Peyer's patch (tissue), 4 donors: ENCODE data around the gene ARID3B. TPM values are rescaled to one million over a fixed set of nuclear protein-coding genes. Genes with fewer than 3 reads are reported as not detected.
A peak's percentile ranks its signal among the peaks of the same experiment; 100 is the strongest.
"Not testable (repeated sequence)": the region's sequence is repeated elsewhere in the genome, so short reads cannot be mapped to it uniquely, and the experiment has no call there.

ENCODE experiments used
- DNase-seq, 3 donors: peaks; one replicate each; pipeline ENCODE4 v3.0.0-alpha.2; 2017 to 2019
- H3K27ac ChIP-seq, 4 donors: fragments of 200-600 bp; sonication (generic); one replicate each; pipeline ENCODE4 v1.5.1; 2016 to 2019
- H3K27me3 ChIP-seq, 2 donors: fragments of 200-600 bp; sonication (generic); one replicate each; pipeline ENCODE4 v1.5.1; 2019
- H3K36me3 ChIP-seq, 3 donors: fragments of 200-600 bp; sonication (generic); one replicate each; pipeline ENCODE4 v1.5.1; 2016 to 2019
- H3K4me1 ChIP-seq, 4 donors: fragments of 200-600 bp; sonication (generic); one replicate each; pipeline ENCODE4 v1.5.1; 2016 to 2019
- H3K4me3 ChIP-seq, 4 donors: fragments of 200-600 bp; sonication (generic); 1 replicate in 3 of 4; 2 replicates in 1 of 4; pipeline ENCODE4 v1.5.1; 2016 to 2019; ENCODE audit warnings: mild to moderate bottlenecking in 1 of 4
- H3K9me3 ChIP-seq, 4 donors: fragments of 200-600 bp; sonication (generic); one replicate each; pipeline ENCODE4 v1.5.1; 2016 to 2019; ENCODE audit warnings: mild to moderate bottlenecking in 1 of 4
- CTCF ChIP-seq, 6 experiments: fragments of 450-650 bp in 4 of 6; fragments of 200-600 bp in 2 of 6; sonication (generic) in 1 of 6; IDR thresholded peaks; one replicate each; pipeline ENCODE4 v1.5.1; 2017 to 2019; ENCODE audit warnings: antibody characterized with exemption in 6 of 6, mild to moderate bottlenecking in 3 of 6, moderate library complexity in 1 of 6
- POLR2A ChIP-seq, 2 donors: fragments of 450-650 bp; IDR thresholded peaks; one replicate each; pipeline ENCODE4 v1.5.1; 2017; ENCODE audit warnings: antibody characterized with exemption in 2 of 2, mild to moderate bottlenecking in 2 of 2, moderate library complexity in 2 of 2
- total RNA-seq, 4 donors: library from RNA; depleted of rRNA; stranded (reverse); fragments of >200 nt; gene quantifications; one replicate each; pipeline ENCODE4 v1.1.0, GENCODE V29; 2016

The ARID3B gene
- total RNA-seq, 4 donors from 2014 or later: 10.9 to 29.4 (median 21.6) TPM

DNA sequence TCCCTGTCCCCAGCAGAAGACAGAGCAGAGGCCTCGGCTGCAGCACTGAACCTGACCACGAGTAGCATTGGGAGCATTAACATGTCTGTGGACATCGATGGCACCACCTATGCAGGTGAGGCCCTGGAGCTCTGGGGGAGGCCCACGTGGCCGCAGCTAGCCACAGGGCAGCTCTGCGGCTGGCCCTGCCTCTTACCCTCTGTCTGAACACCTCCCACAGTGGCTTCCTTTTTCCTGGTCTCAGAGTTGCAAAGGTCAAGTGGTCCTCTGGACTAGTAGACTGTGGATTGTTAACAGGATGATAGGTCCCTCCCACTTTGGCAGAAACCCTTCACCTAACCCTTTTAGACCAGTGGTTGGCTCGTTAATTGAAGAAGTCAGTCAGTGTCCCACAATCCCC, 52.1 kb downstream of the ARID3B start:
- TF ChIP-seq CTCF (IDR thresholded peaks at IDR 0.05) (no peak), POLR2A (IDR thresholded peaks at IDR 0.05) (no peak)
- no peak overlapping the region for H3K27ac ChIP-seq
- H3K4me3 ChIP-seq: no peak overlapping the region
- no peaks in the 10 kb centered on the region for H3K27me3 ChIP-seq
- peaks cover 0 to 45% (median 0%) of the 10 kb centered on the region in 3 donors for H3K36me3 ChIP-seq
- H3K4me1 ChIP-seq: peaks cover 0 to 5% (median 0%) of the 10 kb centered on the region in 4 donors
- no peaks in the 10 kb centered on the region for H3K9me3 ChIP-seq
- DNase-seq: no peak

DNA sequence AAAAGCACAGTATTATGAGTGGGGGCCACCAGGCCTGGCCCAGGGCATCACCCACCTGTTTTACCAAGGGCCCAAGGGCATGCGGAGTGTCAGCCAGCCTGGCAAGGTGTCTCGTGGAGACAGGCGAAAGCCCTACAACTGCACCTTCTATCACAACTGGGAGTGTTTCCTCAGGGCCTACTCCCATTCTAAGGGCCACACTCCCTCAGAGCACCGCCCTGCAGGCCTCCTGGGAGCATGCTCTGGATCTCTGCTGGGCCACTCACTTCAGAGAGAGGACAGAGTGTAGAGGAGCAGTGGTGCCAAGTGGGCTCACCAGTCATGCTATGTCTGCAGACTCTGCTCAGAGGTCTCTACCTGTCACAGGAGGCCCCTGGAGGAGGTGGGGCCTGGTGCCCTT, 53.4 kb downstream of the ARID3B start:
- no peak overlapping the region for H3K27ac ChIP-seq
- no peaks in the 10 kb centered on the region for H3K9me3 ChIP-seq
- H3K4me3 ChIP-seq: no peak overlapping the region
- peaks cover 0 to 45% (median 0%) of the 10 kb centered on the region in 3 donors for H3K36me3 ChIP-seq
- TF ChIP-seq POLR2A (IDR thresholded peaks at IDR 0.05) (no peak), CTCF (IDR thresholded peaks at IDR 0.05) (no peak)
- DNase-seq: no peak
- H3K4me1 ChIP-seq: peaks cover 0 to 13% (median under 1%) of the 10 kb centered on the region in 4 donors
- no peaks in the 10 kb centered on the region for H3K27me3 ChIP-seq

DNA sequence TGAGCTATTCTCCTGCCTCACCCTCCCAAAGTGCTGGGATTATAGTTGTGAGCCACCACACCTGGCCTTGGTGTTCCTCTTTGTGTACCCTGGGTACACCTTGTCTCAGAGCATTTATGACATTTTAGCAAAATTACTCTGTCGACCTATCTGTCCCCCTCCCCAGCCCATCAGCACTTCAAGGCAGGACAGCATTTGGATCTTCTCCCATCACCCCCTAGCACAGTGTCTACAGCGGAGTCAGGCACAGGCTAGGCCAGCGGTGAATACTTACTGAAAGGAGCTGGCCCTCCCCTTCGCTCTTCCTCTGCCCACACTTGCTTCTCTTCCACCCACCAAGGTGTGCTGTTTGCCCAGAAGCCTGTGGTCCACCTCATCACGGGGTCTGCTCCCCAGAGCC, 54.3 kb downstream of the ARID3B start:
- DNase-seq: no peak
- peaks cover 0 to 39% (median 0%) of the 10 kb centered on the region in 3 donors for H3K36me3 ChIP-seq

GRCh38 chr15:74596736-74597135, 55.7 kb downstream of the ARID3B start:
- not testable (repeated sequence) for H3K27ac ChIP-seq, H3K27me3 ChIP-seq, H3K4me3 ChIP-seq, DNase-seq, H3K9me3 ChIP-seq
- peaks cover 0 to 18% (median 3%) of the 10 kb centered on the region in 4 donors for H3K4me1 ChIP-seq
- H3K36me3 ChIP-seq: peaks cover 0 to 24% (median 0%) of the 10 kb centered on the region in 3 donors

More for the DNA sequence above, 54.3 kb downstream of the ARID3B start:
- Histone ChIP-seq H3K27me3 (no peaks in the 10 kb centered on the region), H3K4me3 (no peak overlapping the region), H3K9me3 (no peaks in the 10 kb centered on the region), H3K4me1 (peaks cover 0 to 18% (median 3%) of the 10 kb centered on the region in 4 donors), H3K27ac (no peak overlapping the region)
- TF ChIP-seq POLR2A (IDR thresholded peaks at IDR 0.05) (no peak), CTCF (IDR thresholded peaks at IDR 0.05) (no peak)

DNA sequence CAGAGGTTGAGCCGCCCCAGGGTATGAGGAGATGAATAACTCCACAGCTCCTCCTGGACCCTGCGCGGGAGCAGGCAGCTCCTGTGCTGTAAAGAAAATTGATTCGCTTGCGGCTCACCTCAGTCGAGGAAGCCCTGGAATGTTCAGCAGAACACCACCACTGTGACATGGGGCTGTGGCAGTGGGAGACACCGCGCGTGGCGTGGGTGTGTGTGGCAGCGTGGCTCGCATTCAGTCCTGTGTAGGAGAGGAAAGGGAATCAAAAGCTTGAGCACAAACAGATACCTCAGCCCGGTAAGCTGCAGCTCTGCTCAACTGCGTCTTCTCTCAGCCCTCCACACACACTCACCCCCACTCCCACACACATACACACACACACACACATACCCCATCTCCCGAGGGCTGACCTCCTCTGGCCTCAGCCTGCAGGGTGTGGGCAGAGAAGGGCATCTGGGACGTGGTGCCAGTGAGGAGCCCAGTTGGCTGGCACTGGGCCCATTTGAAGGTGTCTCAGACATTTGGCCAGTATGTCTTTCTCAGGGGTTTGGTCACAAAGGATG, 56.2 kb downstream of the ARID3B start:
- not testable (repeated sequence) for H3K27ac ChIP-seq, H3K4me3 ChIP-seq, H3K27me3 ChIP-seq, DNase-seq, H3K9me3 ChIP-seq
- peaks cover 0 to 19% (median 0%) of the 10 kb centered on the region in 3 donors for H3K36me3 ChIP-seq
- peaks cover 0 to 18% (median 3%) of the 10 kb centered on the region in 4 donors for H3K4me1 ChIP-seq

DNA sequence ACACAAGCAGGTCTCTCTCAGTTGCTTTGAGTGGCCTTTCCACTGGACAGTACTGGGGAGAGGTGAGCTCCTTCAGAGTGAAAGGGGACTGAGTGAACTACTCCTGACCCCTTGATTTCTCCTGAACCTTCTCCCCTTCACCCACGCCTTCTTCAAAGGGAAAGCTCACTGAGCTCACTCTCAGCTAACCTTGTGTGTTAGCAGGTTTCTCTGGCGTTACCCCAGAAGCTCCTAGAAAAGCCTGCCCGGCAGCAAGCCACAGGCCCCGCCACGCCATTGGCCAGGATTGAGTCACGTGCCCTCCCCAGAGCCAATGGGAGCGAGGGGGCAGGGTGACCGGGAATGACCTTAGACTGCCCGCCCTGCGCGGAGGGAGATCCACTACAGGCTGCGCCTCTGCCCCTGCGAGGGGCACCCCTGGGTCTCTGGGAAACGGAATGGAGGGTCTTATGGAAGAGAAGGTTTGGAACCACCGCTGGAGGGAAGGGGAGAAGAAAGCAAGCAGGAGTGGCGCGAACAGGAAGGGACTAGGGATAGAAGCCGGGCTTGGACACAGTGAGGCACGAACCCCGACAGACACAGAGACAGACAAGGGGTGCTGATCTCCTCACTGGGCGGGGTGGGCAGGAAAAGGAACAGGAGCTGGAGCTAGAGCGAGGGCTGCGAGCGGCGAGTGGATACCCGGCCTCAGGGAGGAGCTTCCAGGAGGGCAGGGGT, 57.3 kb downstream of the ARID3B start:
- Histone ChIP-seq H3K9me3 (no peaks in the 10 kb centered on the region), H3K4me3 (peak overlapping the region; percentile 46 to 72 (median 63)), H3K27ac (peak overlapping the region; percentile 76 to 84 (median 80)), H3K36me3 (peaks cover 0 to 9% (median 0%) of the 10 kb centered on the region in 3 donors), H3K27me3 (no peaks in the 10 kb centered on the region), H3K4me1 (peaks cover 0 to 18% (median 3%) of the 10 kb centered on the region in 4 donors)
- peak; percentile 95 to 98 (median 97) for DNase-seq
- TF ChIP-seq CTCF (IDR thresholded peaks at IDR 0.05) (no peak), POLR2A (IDR thresholded peaks at IDR 0.05) (peak; percentile 68 to 75)
